ENCODE measurements around the gene SMAD3.
"Not testable (repeated sequence)": the region's sequence is repeated elsewhere in the genome, so short reads cannot be mapped to it uniquely, and the experiment has no call there.

SMAD3 gene

DNA sequence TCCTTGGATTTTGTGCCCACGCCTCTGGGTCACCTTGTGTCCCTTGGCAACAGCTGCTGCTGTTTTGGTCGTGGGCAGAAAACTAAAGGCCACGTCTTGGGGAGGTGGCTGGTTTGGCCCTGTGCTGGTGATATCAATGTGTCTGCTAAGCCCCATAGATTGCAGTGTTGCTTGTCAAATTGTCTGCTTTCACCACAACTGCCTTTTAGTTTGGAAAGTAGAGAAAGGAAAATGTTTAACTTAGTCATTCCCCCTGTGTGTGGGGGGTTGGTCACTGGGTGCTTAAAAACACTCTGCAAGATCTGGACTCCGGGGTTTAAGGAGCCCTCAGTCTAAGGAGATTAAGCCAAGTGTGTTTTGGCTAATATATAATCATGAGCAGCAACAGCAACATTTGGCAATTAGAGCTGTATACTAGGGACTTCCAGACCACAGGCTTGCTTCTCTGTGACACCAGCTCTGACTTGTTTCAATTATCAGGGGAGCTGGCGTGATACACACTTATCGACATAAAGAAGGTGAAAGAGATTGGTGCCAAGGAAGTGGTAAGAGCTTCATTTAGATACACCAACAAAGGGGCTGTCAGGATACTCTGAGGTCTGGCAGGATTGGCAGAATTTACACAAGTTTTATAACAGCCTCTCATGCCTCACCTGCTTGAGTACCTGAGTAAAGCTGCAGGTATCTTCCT, 3.5 kb downstream of the SMAD3 start:
- TF ChIP-seq, protein P1, sequence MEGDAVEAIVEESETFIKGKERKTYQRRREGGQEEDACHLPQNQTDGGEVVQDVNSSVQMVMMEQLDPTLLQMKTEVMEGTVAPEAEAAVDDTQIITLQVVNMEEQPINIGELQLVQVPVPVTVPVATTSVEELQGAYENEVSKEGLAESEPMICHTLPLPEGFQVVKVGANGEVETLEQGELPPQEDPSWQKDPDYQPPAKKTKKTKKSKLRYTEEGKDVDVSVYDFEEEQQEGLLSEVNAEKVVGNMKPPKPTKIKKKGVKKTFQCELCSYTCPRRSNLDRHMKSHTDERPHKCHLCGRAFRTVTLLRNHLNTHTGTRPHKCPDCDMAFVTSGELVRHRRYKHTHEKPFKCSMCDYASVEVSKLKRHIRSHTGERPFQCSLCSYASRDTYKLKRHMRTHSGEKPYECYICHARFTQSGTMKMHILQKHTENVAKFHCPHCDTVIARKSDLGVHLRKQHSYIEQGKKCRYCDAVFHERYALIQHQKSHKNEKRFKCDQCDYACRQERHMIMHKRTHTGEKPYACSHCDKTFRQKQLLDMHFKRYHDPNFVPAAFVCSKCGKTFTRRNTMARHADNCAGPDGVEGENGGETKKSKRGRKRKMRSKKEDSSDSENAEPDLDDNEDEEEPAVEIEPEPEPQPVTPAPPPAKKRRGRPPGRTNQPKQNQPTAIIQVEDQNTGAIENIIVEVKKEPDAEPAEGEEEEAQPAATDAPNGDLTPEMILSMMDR (conservative IDR thresholded peaks at IDR 0.05; ENCODE audit: low read length): no peak
- peak; percentile 57 for DNase-seq (ENCODE audit: low read depth)
- peak overlapping the region; percentile 91 for H3K4me3 ChIP-seq (ENCODE audit: low read length)

DNA sequence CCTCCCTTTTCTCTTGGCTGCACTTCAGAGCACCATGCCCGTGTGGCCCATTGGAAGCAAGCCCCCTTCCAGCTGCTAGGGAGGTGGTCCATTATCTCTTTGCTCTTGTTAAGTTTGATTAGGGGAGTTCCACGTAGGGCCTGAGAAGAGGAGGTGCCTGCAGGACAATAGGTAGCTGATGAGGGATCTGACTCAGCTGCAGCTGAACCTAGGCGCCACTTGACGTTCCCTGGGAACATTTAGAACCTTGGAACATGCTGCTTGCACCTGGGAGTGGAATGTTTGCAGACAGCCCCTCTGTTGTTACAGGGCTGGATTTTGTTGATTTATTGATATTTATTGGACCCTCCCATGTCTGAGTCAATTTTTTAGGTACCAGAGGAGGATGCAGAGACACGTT, 4.7 kb downstream of the SMAD3 start:
- DNase-seq (ENCODE audit: low read depth): no peak
- TF ChIP-seq, protein P1 (conservative IDR thresholded peaks at IDR 0.05; ENCODE audit: low read length): no peak
- no peak overlapping the region for H3K4me3 ChIP-seq (ENCODE audit: low read length)

- no peak overlapping the region for H3K4me3 ChIP-seq (ENCODE audit: low read length)
- no peak for DNase-seq (ENCODE audit: low read depth)
- TF ChIP-seq, protein P1 (conservative IDR thresholded peaks at IDR 0.05; ENCODE audit: low read length): no peak
These were observed 5.7 kb downstream of the SMAD3 start for GRCh38 chr15:67070892-67071664.

DNA sequence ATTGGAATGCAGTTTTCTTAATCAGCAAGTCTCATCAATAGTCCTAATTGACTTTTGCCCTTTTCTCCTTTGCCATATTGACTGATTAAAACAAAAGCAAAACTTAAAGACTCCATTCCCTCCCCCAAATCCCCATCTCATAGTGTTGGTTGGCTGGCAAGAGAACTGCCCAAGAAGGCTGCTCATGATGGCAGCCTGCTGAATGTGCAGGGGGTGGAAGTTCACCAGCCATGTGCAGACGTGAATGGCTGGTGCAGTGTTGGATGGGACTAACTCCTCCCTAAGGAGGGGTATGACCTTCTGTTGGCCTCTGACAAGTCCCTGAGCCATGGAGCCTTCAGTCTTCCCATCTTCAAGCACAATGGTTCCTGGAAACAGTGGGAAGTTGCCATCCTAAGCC, 7.0 kb downstream of the SMAD3 start:
- no peak for DNase-seq (ENCODE audit: low read depth)
- no peak overlapping the region for H3K4me3 ChIP-seq (ENCODE audit: low read length)

DNA sequence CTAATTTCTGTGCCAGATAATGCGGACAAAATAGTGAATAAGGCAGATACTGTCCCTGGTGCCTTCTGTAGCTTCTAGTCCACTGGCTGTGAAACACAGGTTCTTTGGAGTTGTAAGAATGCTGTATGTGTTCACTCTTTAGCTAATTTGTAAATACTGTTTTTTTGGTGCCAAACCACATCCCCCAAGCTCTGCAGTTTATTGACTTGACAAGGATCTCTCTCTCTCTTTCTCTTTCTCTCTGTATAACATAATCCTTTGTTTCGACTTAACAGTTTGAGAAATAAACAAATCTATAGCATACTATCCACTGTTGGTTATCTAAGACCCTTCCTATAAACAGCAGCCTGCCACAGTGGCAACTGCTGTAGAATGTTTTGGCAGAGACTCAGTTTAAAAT, 7.6 kb downstream of the SMAD3 start:
- no peak for DNase-seq (ENCODE audit: low read depth)
- no peak overlapping the region for H3K4me3 ChIP-seq (ENCODE audit: low read length)
- TF ChIP-seq, protein P1 (conservative IDR thresholded peaks at IDR 0.05; ENCODE audit: low read length): no peak

More for the DNA sequence above, 7.0 kb downstream of the SMAD3 start:
- TF ChIP-seq, protein P1 (conservative IDR thresholded peaks at IDR 0.05; ENCODE audit: low read length): no peak

- peak; percentile 66 for DNase-seq (ENCODE audit: low read depth)
- no peak overlapping the region for H3K4me3 ChIP-seq (ENCODE audit: low read length)
- TF ChIP-seq, protein P1 (conservative IDR thresholded peaks at IDR 0.05; ENCODE audit: low read length): no peak
These were observed 9.5 kb downstream of the SMAD3 start for GRCh38 chr15:67074886-67075229.

DNA sequence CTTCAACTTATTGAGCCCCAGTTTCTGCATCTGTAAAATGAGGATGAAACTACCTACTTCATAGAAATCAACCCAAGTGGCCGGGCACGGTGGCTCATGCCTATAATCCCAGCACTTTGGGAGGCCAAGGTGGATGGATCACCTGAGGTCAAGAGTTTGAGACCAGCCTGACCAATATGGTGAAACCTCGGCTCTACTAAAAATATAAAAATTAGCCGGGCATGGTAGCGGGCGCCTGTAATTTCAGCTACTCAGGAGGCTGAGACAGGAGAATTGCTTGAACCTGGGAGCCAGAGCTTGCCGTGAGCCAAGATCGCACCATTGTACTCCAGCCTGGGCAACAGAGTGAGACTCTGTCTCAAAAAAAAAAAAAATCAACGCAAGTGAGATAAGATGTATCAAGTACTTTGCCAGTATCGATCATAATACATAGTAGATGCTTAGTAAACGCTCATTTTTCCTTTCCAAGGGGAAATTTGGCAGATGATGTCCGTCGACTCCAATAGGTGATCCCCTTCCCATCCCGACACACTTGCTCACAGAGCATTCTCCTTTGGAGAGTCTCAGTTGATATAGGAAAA, 10.2 kb downstream of the SMAD3 start:
- H3K4me3 ChIP-seq (ENCODE audit: low read length): not testable (repeated sequence)

More for the DNA sequence above, 10.2 kb downstream of the SMAD3 start:
- DNase-seq (ENCODE audit: low read depth): not testable (repeated sequence)
